Stimulated activated CD4-positive, alpha-beta T cell treated with anti-CD3 and anti-CD28 coated beads, Interleukin-1b, Interleukin-23, amount 100 ng/mL, for 48 hours (primary cell): Measurements from ENCODE around the gene HSPA12B.

Source experiments
- DNase-seq: peaks from one replicate; pipeline ENCODE4 v3.0.0-alpha.2; 2020

HSPA12B gene

GRCh38 chr20:3767427-3768341 lies 35.2 kb downstream of the HSPA12B start, which contains the start of gene ADISSP:
TSS of gene ADISSP (minus strand) at chr20:3767753. CDS start at chr20:3760100, 7,653 bp downstream.
- peak; percentile 99 for DNase-seq

GRCh38 chr20:3768342-3769130 lies 36.1 kb downstream of the HSPA12B start:
- peak; percentile 80 for DNase-seq

- DNase-seq: no peak
Measured at GRCh38 chr20:3771552-3772058, 39.1 kb downstream of the HSPA12B start.

- DNase-seq: no peak
Measured at GRCh38 chr20:3775457-3776108, 43.1 kb downstream of the HSPA12B start.

GRCh38 chr20:3777381-3777715 lies 44.9 kb downstream of the HSPA12B start:
- no peak for DNase-seq

- DNase-seq: no peak
Measured at GRCh38 chr20:3777716-3778629, 45.5 kb downstream of the HSPA12B start.

- no peak for DNase-seq
Measured at GRCh38 chr20:3778976-3779375, 46.5 kb downstream of the HSPA12B start.

- DNase-seq: peak; percentile 44
Measured at GRCh38 chr20:3781153-3781910, 48.8 kb downstream of the HSPA12B start, which contains the start of gene SPEF1. TSS of gene SPEF1 (minus strand) at chr20:3781448. CDS start at chr20:3781287, 161 bp downstream.

- no peak for DNase-seq
Measured at GRCh38 chr20:3782597-3782996, 50.1 kb downstream of the HSPA12B start.

- DNase-seq: no peak
Measured at GRCh38 chr20:3783068-3783489, 50.6 kb downstream of the HSPA12B start.

GRCh38 chr20:3783511-3784195 lies 51.2 kb downstream of the HSPA12B start:
- no peak for DNase-seq

- DNase-seq: no peak
Measured at GRCh38 chr20:3784216-3784853, 51.9 kb downstream of the HSPA12B start.

- DNase-seq: no peak
Measured at GRCh38 chr20:3784863-3785239, 52.4 kb downstream of the HSPA12B start.

- no peak for DNase-seq
Measured at GRCh38 chr20:3785240-3786125, 53.0 kb downstream of the HSPA12B start.

GRCh38 chr20:3786126-3786484 lies 53.6 kb downstream of the HSPA12B start:
- DNase-seq: peak; percentile 54

- DNase-seq: peak; percentile 89
Measured at GRCh38 chr20:3786665-3787323, 54.3 kb downstream of the HSPA12B start, which contains the start of gene CENPB. TSS of gene CENPB (minus strand) at chr20:3786740. CDS start at chr20:3786483, 257 bp downstream.

GRCh38 chr20:3787324-3788014 lies 55.0 kb downstream of the HSPA12B start:
- DNase-seq: no peak
